ENCODE measurements around the gene TRIM25.

Gene TRIM25

DNA sequence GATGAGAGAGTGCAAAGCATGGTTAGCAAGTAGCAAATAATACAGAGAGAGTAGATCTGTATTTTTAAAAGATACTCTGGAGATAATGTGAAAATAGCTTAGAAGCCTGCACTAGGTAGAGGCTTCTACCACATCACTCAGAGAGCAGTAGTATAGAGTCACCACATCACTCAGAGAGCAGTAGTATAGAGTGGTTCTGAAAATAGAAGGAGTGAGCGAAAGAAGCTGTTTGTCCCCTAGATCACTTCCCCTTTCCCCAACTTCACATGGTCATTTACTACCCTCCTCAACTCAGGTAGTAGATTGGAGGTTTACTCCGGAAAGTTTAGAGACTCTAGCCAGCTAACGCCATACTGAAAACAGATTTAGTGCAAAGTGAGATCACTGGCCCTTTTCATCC, 62.8 kb downstream of the TRIM25 start:
- no peak for DNase-seq

DNA sequence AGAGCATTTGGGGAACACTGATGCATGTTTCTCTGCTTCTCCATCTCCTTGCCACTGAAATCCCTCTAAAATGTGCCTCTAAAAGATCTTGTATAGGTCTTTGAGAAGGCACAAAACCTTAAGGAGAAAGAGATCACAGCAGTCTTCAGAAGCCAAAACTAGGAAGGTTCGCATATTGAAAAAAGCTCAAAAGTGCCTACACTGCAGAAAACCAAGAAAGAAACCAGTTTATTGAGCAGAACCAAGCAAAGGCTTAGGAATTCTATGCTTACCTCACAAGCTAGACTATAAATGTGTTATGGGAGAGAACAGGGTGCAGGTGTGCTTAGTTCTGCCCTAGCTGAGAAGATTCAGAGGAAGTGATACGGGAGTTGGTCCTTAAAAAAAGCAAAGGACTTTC, 63.3 kb downstream of the TRIM25 start:
- DNase-seq: no peak

DNA sequence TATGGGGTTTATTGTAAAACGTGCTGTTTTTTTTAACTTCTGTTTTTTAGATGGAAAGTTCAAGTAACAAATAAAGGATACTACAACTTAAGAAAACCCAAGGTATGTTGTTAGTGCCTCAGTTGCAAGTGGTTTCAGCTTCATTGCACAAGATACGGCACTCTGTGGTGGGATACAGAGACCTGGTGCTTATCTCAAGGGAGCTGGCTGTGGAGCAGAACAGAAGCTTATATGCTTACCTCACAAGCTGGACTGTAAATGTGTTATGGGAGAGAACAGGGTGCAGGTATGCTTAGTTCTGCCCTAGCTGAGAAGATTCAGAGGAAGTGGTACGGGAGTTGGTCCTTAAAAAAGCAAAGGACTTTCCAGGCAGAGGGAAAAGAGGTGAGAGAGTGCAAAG, 64.7 kb downstream of the TRIM25 start:
- DNase-seq: no peak

DNA sequence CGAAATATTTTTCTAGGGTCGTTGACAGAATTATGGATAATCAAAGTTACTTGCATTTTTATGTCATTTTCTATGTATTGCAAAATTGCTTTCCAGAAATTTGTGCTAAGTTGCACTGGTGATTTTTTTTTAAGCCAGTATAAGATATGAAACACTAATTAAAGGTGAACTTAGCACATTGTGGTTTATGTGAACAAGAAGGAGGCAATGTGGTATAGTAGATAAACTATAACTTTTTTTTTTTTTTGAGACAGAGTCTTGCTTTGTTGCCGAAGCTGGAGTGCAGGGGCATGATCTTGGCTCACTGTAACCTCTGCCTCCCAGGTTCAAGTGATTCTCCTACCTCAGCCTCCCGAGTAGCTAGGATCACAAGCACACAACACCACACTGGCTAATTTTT, 66.7 kb downstream of the TRIM25 start:
- no peak for DNase-seq

GRCh38 chr17:56845934-56846333, 67.9 kb downstream of the TRIM25 start:
- no peak for DNase-seq

DNA sequence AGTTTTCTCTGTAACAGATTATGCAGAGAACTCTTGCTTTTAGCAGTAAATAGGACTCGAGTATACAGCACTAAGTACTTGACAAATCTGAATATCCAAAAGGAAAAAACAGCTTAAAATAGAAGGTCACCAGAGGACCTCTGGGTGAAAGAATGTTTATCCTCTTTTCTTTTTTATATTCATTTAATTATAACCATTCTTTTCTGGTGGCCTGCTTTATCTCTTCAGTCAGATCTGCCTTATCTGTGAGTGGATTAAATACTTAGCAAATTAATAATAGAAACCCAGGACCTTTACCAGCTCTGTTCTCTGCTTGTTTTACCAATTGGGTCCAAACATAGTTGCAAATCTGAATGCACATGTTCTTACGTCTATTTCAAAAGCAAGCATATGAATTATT, 71.3 kb downstream of the TRIM25 start:
- no peak for DNase-seq

- no peak for DNase-seq
Measured at GRCh38 chr17:56838687-56839086, 75.2 kb downstream of the TRIM25 start.
